GM12873 (cell line): ENCODE measurements around the gene ALOX5AP.

Experiments used
- CTCF ChIP-seq: IDR thresholded peaks from 2 replicates; pipeline ENCODE4 v1.5.1; 2012; ENCODE audit warnings: low read depth, mild to moderate bottlenecking, moderate library complexity, low read length, control low read depth; ENCODE audit not compliant: insufficient read depth; ENCODE audit errors: missing control alignments

Gene ALOX5AP

GRCh38 chr13:30732046-30732390 is 3.3 kb upstream of the ALOX5AP start:
- TF ChIP-seq CTCF = no peak

GRCh38 chr13:30734439-30734838 is 904 bp upstream of the ALOX5AP start:
- TF ChIP-seq CTCF = no peak

GRCh38 chr13:30735872-30736175 is 481 bp downstream of the ALOX5AP start:
- no peak for TF ChIP-seq CTCF

- no peak for TF ChIP-seq CTCF
Measured at GRCh38 chr13:30736461-30737320, 1.3 kb downstream of the ALOX5AP start.

- no peak for TF ChIP-seq CTCF
Measured at GRCh38 chr13:30737511-30738337, 2.4 kb downstream of the ALOX5AP start.

GRCh38 chr13:30738526-30739236 is 3.3 kb downstream of the ALOX5AP start:
- TF ChIP-seq CTCF = no peak

GRCh38 chr13:30739237-30739528 is 3.8 kb downstream of the ALOX5AP start:
- TF ChIP-seq CTCF = no peak
